HepG2 (cell line): ENCODE measurements around the gene ZNF554. TPM values are rescaled to one million over a fixed set of nuclear protein-coding genes. Genes with fewer than 3 reads are reported as not detected.

Experiments used
- ATF2 ChIP-seq: sonication (generic); formaldehyde crosslinking; IDR thresholded peaks from 2 replicates; pipeline ENCODE4 v1.4.0; 2020; ENCODE audit warnings: missing genetic modification reagents
- ATF5 ChIP-seq: sonication (generic); formaldehyde crosslinking; IDR thresholded peaks from 2 replicates; pipeline ENCODE4 v1.4.0; 2020; ENCODE audit warnings: mild to moderate bottlenecking, low read depth, missing genetic modification reagents
- CBX1 ChIP-seq: IDR thresholded peaks from one replicate; pipeline ENCODE4 v1.6.1; 2016; ENCODE audit warnings: antibody characterized with exemption, low read depth
- CENPT ChIP-seq: sonication (generic); formaldehyde crosslinking; IDR thresholded peaks from 2 replicates; pipeline ENCODE4 v1.8.0; 2022; ENCODE audit warnings: low read depth, mild to moderate bottlenecking, moderate library complexity, missing genetic modification reagents
- CERS6 ChIP-seq: sonication (generic); formaldehyde crosslinking; IDR thresholded peaks from 2 replicates; pipeline ENCODE4 v1.5.0; 2020; ENCODE audit warnings: missing genetic modification reagents
- ERF ChIP-seq: IDR thresholded peaks from 2 replicates; pipeline ENCODE4 v1.6.1; 2018; ENCODE audit warnings: missing biosample characterization, missing genetic modification reagents
- IRF2 ChIP-seq: IDR thresholded peaks from 2 replicates; pipeline ENCODE4 v1.6.1; 2018; ENCODE audit warnings: missing genetic modification reagents, missing compliant biosample characterization
- LBX2 ChIP-seq: sonication (generic); formaldehyde crosslinking; IDR thresholded peaks from 2 replicates; pipeline ENCODE4 v1.5.0; 2020; ENCODE audit warnings: missing genetic modification reagents, mild to moderate bottlenecking, borderline replicate concordance
- PCBP2 ChIP-seq: fragments of 200-400 bp; formaldehyde crosslinking; optimal IDR thresholded peaks from 2 replicates; pipeline ENCODE3; 2018; ENCODE audit warnings: low read length, low read depth; ENCODE audit not compliant: poor library complexity, severe bottlenecking
- PLRG1 ChIP-seq: fragments of 450-650 bp; conservative IDR thresholded peaks from 2 replicates; pipeline ENCODE4 v1.6.1; 2016
- RARA ChIP-seq: IDR thresholded peaks from 2 replicates; pipeline ENCODE4 v1.6.1; 2016; ENCODE audit warnings: missing genetic modification reagents, missing compliant biosample characterization
- TBX3 ChIP-seq: fragments of 450-650 bp; IDR thresholded peaks from 2 replicates; pipeline ENCODE4 v1.6.1; 2017; ENCODE audit warnings: antibody characterized with exemption, mild to moderate bottlenecking, inconsistent platforms, borderline replicate concordance
- WIZ ChIP-seq: sonication (generic); formaldehyde crosslinking; IDR thresholded peaks from 2 replicates; pipeline ENCODE4 v1.5.1; 2020; ENCODE audit warnings: mild to moderate bottlenecking, missing genetic modification reagents
- ZNF431 ChIP-seq: sonication (generic); formaldehyde crosslinking; IDR thresholded peaks from 2 replicates; pipeline ENCODE4 v1.9.0; 2022; ENCODE audit warnings: missing genetic modification reagents, low read depth, mild to moderate bottlenecking, borderline replicate concordance
- ZNF546 ChIP-seq: sonication (generic); formaldehyde crosslinking; conservative IDR thresholded peaks from 2 replicates; pipeline ENCODE4 v1.8.1; 2023; ENCODE audit warnings: mild to moderate bottlenecking, missing genetic modification reagents
- ZNF550 ChIP-seq: sonication (generic); formaldehyde crosslinking; IDR thresholded peaks from 2 replicates; pipeline ENCODE4 v1.4.0; 2020; ENCODE audit warnings: mild to moderate bottlenecking, missing genetic modification reagents, borderline replicate concordance
- ZNF552 ChIP-seq: sonication (generic); formaldehyde crosslinking; IDR thresholded peaks from 2 replicates; pipeline ENCODE4 v1.9.0; 2022; ENCODE audit warnings: missing genetic modification reagents, mild to moderate bottlenecking, borderline replicate concordance
- ZNF556 ChIP-seq: sonication (generic); formaldehyde crosslinking; IDR thresholded peaks from 2 replicates; pipeline ENCODE4 v1.4.0; 2020; ENCODE audit warnings: mild to moderate bottlenecking, missing genetic modification reagents, borderline replicate concordance
- ZNF703 ChIP-seq: sonication (generic); formaldehyde crosslinking; IDR thresholded peaks from 2 replicates; pipeline ENCODE4 v1.5.1; 2020; ENCODE audit warnings: missing genetic modification reagents, mild to moderate bottlenecking, moderate library complexity, borderline replicate concordance
- ZNF720 ChIP-seq: sonication (generic); formaldehyde crosslinking; IDR thresholded peaks from 2 replicates; pipeline ENCODE4 v1.4.0; 2020; ENCODE audit warnings: missing genetic modification reagents
- ZNF768 ChIP-seq: sonication (generic); formaldehyde crosslinking; IDR thresholded peaks from 2 replicates; pipeline ENCODE4 v1.4.0; 2020; ENCODE audit warnings: missing genetic modification reagents
- ZNF773 ChIP-seq: sonication (generic); formaldehyde crosslinking; IDR thresholded peaks from 2 replicates; pipeline ENCODE4 v1.4.0; 2020; ENCODE audit warnings: missing genetic modification reagents, borderline replicate concordance
- ZNF816 ChIP-seq: sonication (generic); formaldehyde crosslinking; IDR thresholded peaks from 2 replicates; pipeline ENCODE4 v1.8.0; 2022; ENCODE audit warnings: missing genetic modification reagents, mild to moderate bottlenecking, borderline replicate concordance
- ZSCAN30 ChIP-seq: sonication (generic); formaldehyde crosslinking; IDR thresholded peaks from 2 replicates; pipeline ENCODE4 v1.5.0; 2020; ENCODE audit warnings: mild to moderate bottlenecking, missing genetic modification reagents
- ZZZ3 ChIP-seq: sonication (generic); formaldehyde crosslinking; IDR thresholded peaks from 2 replicates; pipeline ENCODE4 v1.4.0; 2020; ENCODE audit warnings: missing genetic modification reagents, mild to moderate bottlenecking, borderline replicate concordance
- polyA plus RNA-seq, 8 experiments: library from polyadenylated mRNA; depleted of rRNA in 3 of 8; stranded (reverse) in 7 of 8; unstranded in 1 of 8; fragments of >200 nt; fragmentation: Illumina TruSeq in 4 of 8; extraction: Trizol in 4 of 8; gene quantifications; 2 replicates each; pipeline versions ENCODE4 v1.2.1 to v1.2.3, GENCODE V29; 2011 to 2016; ENCODE audit warnings: low read depth in 4 of 8, missing spikeins in 1 of 8, mixed read lengths in 1 of 8; ENCODE audit not compliant: insufficient read depth in 1 of 8
- total RNA-seq, 5 experiments: library from RNA; depleted of rRNA; stranded (reverse); fragments of >200 nt; fragmentation: Illumina TruSeq; extraction: Trizol; gene quantifications; 2 replicates each; pipeline ENCODE4 v1.2.3, GENCODE V29; 2016; ENCODE audit warnings: low read depth in 1 of 5

ZNF554 gene
- total and polyA plus RNA-seq, 2 of the 13 experiments (the other 11 are each of a cell fraction or from before 2014, with no cell fraction given), result 2.2 to 2.7 TPM

GRCh38 chr19:2840794-2841791 lies 21.4 kb downstream of the ZNF554 start, which contains the start of gene ZNF555 (continued):
- TF ChIP-seq RARA (CRISPR knock-in tag) (peak; percentile 23; the same call in 1 of the 2 replicates), WIZ (CRISPR knock-in tag) (no peak), ZNF556 (CRISPR knock-in tag) (peak; percentile 71; the same call in 1 of the 2 replicates), ZZZ3 (CRISPR knock-in tag) (no peak), PCBP2 (no peak), CERS6 (CRISPR knock-in tag) (no peak), ZNF431 (CRISPR knock-in tag) (0 out of 2 replicates have a peak, but pooled peaks have one; percentile 50), TBX3 (peak; percentile 10; the same call in 1 of the 2 replicates), ZNF720 (CRISPR knock-in tag) (no peak), ZNF550 (CRISPR knock-in tag) (no peak), ATF2 (CRISPR knock-in tag) (peak; percentile 92), ZNF773 (no peak), LBX2 (CRISPR knock-in tag) (no peak), ZNF552 (peak; percentile 43; the same call in 1 of the 2 replicates), ATF5 (CRISPR knock-in tag) (no peak), ZNF768 (CRISPR knock-in tag) (peak; percentile 41), ZNF546 (CRISPR knock-in tag) (0 out of 2 replicates have a peak, but pooled peaks have one; percentile 6), CENPT (no peak), ZSCAN30 (CRISPR knock-in tag) (no peak), PLRG1 (no peak), IRF2 (peak; percentile 16; the same call in 1 of the 2 replicates), ZNF703 (CRISPR knock-in tag) (no peak), ZNF816 (CRISPR knock-in tag) (no peak), ERF (peak; percentile 74), CBX1 (peak; percentile 36)
